Lower lobe of right lung (tissue), 2 donors: ENCODE data around the gene CYP2F1. TPM values are rescaled to one million over a fixed set of nuclear protein-coding genes. Genes with fewer than 3 reads are reported as not detected.

Experiments
- ATAC-seq, 2 donors: fragments of 200-7000 bp; cut with Tn5 transposase; one replicate each; pipeline ENCODE4 v1.9.1; 2020 to 2022; ENCODE audit warnings: mild to moderate bottlenecking in 2 of 2, moderate library complexity in 2 of 2
- DNase-seq: peaks from one replicate; pipeline ENCODE4 v3.0.0-alpha.2; 2020
- H3K27ac ChIP-seq: fragments of 200-600 bp; one replicate; pipeline ENCODE4 v1.8.0; 2022
- H3K27me3 ChIP-seq: fragments of 200-600 bp; one replicate; pipeline ENCODE4 v1.8.0; 2022; ENCODE audit warnings: low read depth
- H3K36me3 ChIP-seq: fragments of 200-600 bp; one replicate; pipeline ENCODE4 v1.8.0; 2022; ENCODE audit warnings: mild to moderate bottlenecking
- H3K4me1 ChIP-seq: fragments of 200-600 bp; one replicate; pipeline ENCODE4 v1.8.0; 2022
- H3K4me3 ChIP-seq: fragments of 200-600 bp; one replicate; pipeline ENCODE4 v1.8.0; 2022; ENCODE audit warnings: mild to moderate bottlenecking
- H3K9me3 ChIP-seq: fragments of 200-600 bp; one replicate; pipeline ENCODE4 v1.8.0; 2022
- CTCF ChIP-seq: fragments of 200-600 bp; IDR thresholded peaks from one replicate; pipeline ENCODE4 v1.8.0; 2022; ENCODE audit warnings: antibody characterized with exemption, mild to moderate bottlenecking
- intact Hi-C: fragments of 100-400 bp; cut with DNase I; formaldehyde crosslinking; loops from one replicate; pipeline ENCODE4 v1.11.0; 2022
- total RNA-seq: library from RNA; stranded (reverse); fragmentation: NEBNext Ultra II Directional; extraction: Animal tissue kit (Norgen Biotek cat#: 25700); gene quantifications from one replicate; pipeline ENCODE4 v1.2.1, GENCODE V29; 2021
- donor health status: DM: no; HTN: yes; CAD: no; lungs with severe emphysema.

The CYP2F1 gene
- total RNA-seq, 1 donor from 2014 or later: 1.7 TPM

- H3K27ac ChIP-seq: no peak overlapping the region
- H3K4me1 ChIP-seq: no peaks in the 10 kb centered on the region
- H3K9me3 ChIP-seq: no peaks in the 10 kb centered on the region
- ATAC-seq (no peak), DNase-seq (no peak)
- H3K27me3 ChIP-seq: no peaks in the 10 kb centered on the region
- no peak for TF ChIP-seq CTCF
- intact Hi-C loops: no loop called here
- no peaks in the 10 kb centered on the region for H3K36me3 ChIP-seq
- no peak overlapping the region for H3K4me3 ChIP-seq
These were observed 52.9 kb downstream of the CYP2F1 start for GRCh38 chr19:41166944-41167804.

- ATAC-seq: peak; percentile 70 to 72
- Histone ChIP-seq H3K4me1 (peaks cover 15% of the 10 kb centered on the region), H3K27me3 (no peaks in the 10 kb centered on the region), H3K27ac (peak overlapping the region; percentile 56), H3K36me3 (no peaks in the 10 kb centered on the region), H3K9me3 (no peaks in the 10 kb centered on the region), H3K4me3 (no peak overlapping the region)
- intact Hi-C loops: no loop called here
- no peak for TF ChIP-seq CTCF
- peak; percentile 50 for DNase-seq
These were observed 58.3 kb downstream of the CYP2F1 start for GRCh38 chr19:41172297-41173164.

DNA sequence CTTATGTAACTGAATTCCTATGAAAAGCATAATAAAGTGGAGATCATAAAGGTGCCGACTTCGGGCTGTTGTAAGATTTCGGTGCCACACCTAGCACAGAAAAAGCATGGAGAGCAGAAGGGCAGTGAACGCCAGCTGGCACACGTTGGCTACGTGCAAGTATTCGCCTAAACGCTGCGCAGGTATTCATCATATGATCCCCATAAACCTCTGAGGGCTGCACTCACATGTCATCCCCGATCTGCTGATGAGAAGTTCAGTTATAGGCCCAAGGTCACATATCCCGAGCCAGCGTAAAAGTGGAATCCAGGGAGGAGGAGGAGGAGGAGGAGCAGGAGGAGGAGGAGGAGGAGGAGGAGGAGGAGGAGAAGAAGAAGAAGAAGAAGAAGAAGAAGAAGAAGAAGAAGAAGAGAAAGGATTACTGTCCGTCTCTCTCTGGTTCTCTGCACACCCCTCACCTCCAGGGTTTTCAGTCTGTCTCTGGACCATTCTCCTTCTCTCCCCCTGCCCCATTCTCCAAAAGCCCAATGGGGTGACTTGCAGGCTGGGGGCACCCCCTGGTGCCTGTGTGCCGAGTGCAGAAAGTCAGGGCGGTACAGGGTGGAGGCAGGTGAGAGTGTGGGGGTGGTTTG, 60.2 kb downstream of the CYP2F1 start:
- peak overlapping the region; percentile 5 for H3K4me3 ChIP-seq
- intact Hi-C loops: no loop called here
- no peaks in the 10 kb centered on the region for H3K27me3 ChIP-seq
- ATAC-seq: no peak
- peaks cover 15% of the 10 kb centered on the region for H3K4me1 ChIP-seq
- no peak overlapping the region for H3K27ac ChIP-seq
- DNase-seq: no peak
- no peak for TF ChIP-seq CTCF
- H3K36me3 ChIP-seq: no peaks in the 10 kb centered on the region
- no peaks in the 10 kb centered on the region for H3K9me3 ChIP-seq

GRCh38 chr19:41175801-41176777, 61.9 kb downstream of the CYP2F1 start:
- intact Hi-C loops: no loop called here
- H3K36me3 ChIP-seq: no peaks in the 10 kb centered on the region
- no peaks in the 10 kb centered on the region for H3K9me3 ChIP-seq
- no peak for TF ChIP-seq CTCF
- DNase-seq (peak; percentile 83), ATAC-seq (peak; percentile 95 to 96)
- H3K4me1 ChIP-seq: peaks cover 15% of the 10 kb centered on the region
- no peaks in the 10 kb centered on the region for H3K27me3 ChIP-seq
- peak overlapping the region; percentile 34 for H3K4me3 ChIP-seq
- peak overlapping the region; percentile 76 for H3K27ac ChIP-seq

Other genes with a start within 250 kb of the CYP2F1 start
- 0.68 TPM for gene CYP2A7, start 232.2 kb upstream of the CYP2F1 start, total RNA-seq
- gene CYP2B6, start 123.2 kb upstream of the CYP2F1 start, total RNA-seq: 1.9 TPM
- not detected for gene CYP2A13, start 26.0 kb upstream of the CYP2F1 start, total RNA-seq
- gene CYP2S1, start 78.8 kb downstream of the CYP2F1 start, total RNA-seq: 11.0 TPM
- gene AXL, start 104.8 kb downstream of the CYP2F1 start, total RNA-seq: 92.7 TPM
- 191 TPM for gene HNRNPUL1, start 149.9 kb downstream of the CYP2F1 start, total RNA-seq
- gene CCDC97, start 195.7 kb downstream of the CYP2F1 start, total RNA-seq: 30.3 TPM
- 114 TPM for gene TGFB1, start 239.5 kb downstream of the CYP2F1 start, total RNA-seq
- 8.2 TPM for gene B9D2, start 249.7 kb downstream of the CYP2F1 start, total RNA-seq